ENCODE data around the gene RHEX. TPM values are rescaled to one million over a fixed set of nuclear protein-coding genes. Genes with fewer than 3 reads are reported as not detected.
A peak's percentile ranks its signal among the peaks of the same experiment; 100 is the strongest.
"Not testable (repeated sequence)": the region's sequence is repeated elsewhere in the genome, so short reads cannot be mapped to it uniquely, and the experiment has no call there.

The RHEX gene
- total RNA-seq, 3 donors from 2014 or later, result not detected

GRCh38 chr1:206060844-206061243 is 7.9 kb downstream of the RHEX start:
- Mint-ChIP-seq H3K4me1 (ENCODE audit: low read depth) (no peaks in the 10 kb centered on the region), H3K36me3 (ENCODE audit: insufficient read depth) (peaks cover 2% of the 10 kb centered on the region), H3K27me3 (ENCODE audit: low read depth) (no peaks in the 10 kb centered on the region), H3K9me3 (peaks cover 4% of the 10 kb centered on the region), H3K4me3 (no peak overlapping the region)
- DNase-seq, result no peak
- ATAC-seq, result no peak

DNA sequence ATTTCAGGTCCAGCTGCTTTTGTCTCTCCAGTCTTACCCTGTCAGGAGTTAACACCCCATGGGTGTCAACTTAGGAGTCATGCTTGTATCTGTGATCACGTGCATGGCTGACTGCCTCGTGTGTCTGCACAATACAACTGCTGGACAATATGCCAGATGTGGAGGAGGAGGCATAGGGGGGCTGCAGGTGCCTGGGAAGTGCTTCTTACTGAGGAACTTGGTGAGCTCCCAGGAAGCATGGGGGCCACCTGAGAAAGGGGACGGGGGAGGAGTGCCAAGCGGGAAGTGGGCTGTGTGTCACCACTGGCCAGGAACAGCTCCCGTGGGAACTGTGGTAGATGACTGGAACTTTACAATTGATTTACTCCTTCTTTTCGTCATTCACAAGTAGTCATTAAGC is 9.5 kb downstream of the RHEX start:
- Mint-ChIP-seq H3K4me1 (ENCODE audit: low read depth) (peaks cover 12% of the 10 kb centered on the region), H3K36me3 (ENCODE audit: insufficient read depth) (peaks cover 2% of the 10 kb centered on the region), H3K27me3 (ENCODE audit: low read depth) (peaks cover 2% of the 10 kb centered on the region), H3K9me3 (peaks cover 4% of the 10 kb centered on the region), H3K4me3 (no peak overlapping the region)
- no peak for DNase-seq
- no peak for ATAC-seq

DNA sequence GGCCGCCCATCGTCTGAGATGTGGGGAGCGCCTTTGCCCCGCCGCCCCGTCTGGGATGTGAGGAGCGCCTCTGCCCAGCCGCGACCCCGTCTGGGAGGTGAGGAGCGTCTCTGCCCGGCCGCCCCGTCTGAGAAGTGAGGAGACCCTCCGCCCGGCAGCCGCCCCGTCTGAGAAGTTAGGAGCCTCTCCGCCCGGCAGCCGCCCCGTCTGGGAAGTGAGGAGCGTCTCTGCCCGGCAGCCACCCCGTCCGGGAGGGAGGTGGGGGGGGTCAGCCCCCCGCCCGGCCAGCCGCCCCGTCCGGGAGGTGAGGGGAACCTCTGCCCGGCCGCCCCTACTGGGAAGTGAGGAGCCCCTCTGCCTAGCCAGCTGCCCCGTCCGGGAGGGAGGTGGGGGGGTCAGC is 11.0 kb downstream of the RHEX start:
- H3K27me3 Mint-ChIP-seq (ENCODE audit: low read depth); H3K4me3 Mint-ChIP-seq; H3K36me3 Mint-ChIP-seq (ENCODE audit: insufficient read depth); DNase-seq; ATAC-seq; H3K9me3 Mint-ChIP-seq: not testable (repeated sequence)
- H3K4me1 Mint-ChIP-seq (ENCODE audit: low read depth), result peaks cover 17% of the 10 kb centered on the region

GRCh38 chr1:206064501-206064900 is 11.5 kb downstream of the RHEX start:
- ATAC-seq; H3K9me3 Mint-ChIP-seq; H3K36me3 Mint-ChIP-seq (ENCODE audit: insufficient read depth); H3K4me3 Mint-ChIP-seq; H3K27me3 Mint-ChIP-seq (ENCODE audit: low read depth); DNase-seq: not testable (repeated sequence)
- H3K4me1 Mint-ChIP-seq (ENCODE audit: low read depth), result peaks cover 17% of the 10 kb centered on the region

- ATAC-seq, result no peak
- H3K4me3 Mint-ChIP-seq, result no peak overlapping the region
- DNase-seq, result no peak
- peaks cover 2% of the 10 kb centered on the region for H3K27me3 Mint-ChIP-seq (ENCODE audit: low read depth)
- peaks cover 17% of the 10 kb centered on the region for H3K4me1 Mint-ChIP-seq (ENCODE audit: low read depth)
- H3K36me3 Mint-ChIP-seq (ENCODE audit: insufficient read depth), result peaks cover 2% of the 10 kb centered on the region
- peaks cover 4% of the 10 kb centered on the region for H3K9me3 Mint-ChIP-seq
Measured at GRCh38 chr1:206065547-206066145, 12.7 kb downstream of the RHEX start.

- Mint-ChIP-seq H3K4me1 (ENCODE audit: low read depth) (peaks cover 17% of the 10 kb centered on the region), H3K36me3 (ENCODE audit: insufficient read depth) (peaks cover 2% of the 10 kb centered on the region), H3K9me3 (peaks cover 4% of the 10 kb centered on the region), H3K4me3 (no peak overlapping the region), H3K27me3 (ENCODE audit: low read depth) (peaks cover 2% of the 10 kb centered on the region)
- no peak for DNase-seq
- peak; percentile 50 to 77 for ATAC-seq
Measured at GRCh38 chr1:206066479-206067171, 13.7 kb downstream of the RHEX start.

DNA sequence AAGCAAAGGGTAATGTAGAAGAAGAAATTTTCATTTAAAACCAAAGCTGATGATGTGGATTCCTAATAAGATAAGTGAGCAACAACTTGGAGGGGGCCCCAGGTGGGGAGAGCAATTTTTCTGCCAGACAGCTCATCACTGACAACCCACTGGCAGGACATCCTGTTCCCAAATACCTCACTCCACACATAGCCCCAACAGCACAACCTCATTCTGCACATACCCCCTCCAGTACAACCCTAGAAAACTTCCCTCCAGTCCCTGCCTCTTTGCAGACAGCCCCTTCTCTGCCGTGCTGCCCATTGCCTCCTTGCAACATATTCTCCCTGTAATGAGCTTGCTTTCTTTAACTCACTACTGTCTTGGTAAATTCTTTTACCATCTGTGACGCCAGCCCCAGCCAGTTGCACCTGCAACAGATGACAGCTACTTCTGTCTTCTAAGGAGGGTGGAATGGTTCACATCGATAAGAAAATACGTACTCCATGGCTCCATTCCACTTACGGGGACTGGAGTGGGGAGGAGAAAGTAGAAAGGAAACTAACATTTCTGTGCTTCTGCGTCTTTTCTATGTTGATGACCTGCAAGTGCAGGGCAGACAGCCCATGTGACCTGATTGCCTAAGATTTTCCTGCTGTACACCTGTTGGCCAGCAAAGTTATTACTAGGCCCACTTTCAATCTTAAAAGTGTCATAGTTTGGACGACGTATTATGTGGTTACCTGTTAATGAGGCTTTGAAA is 14.7 kb downstream of the RHEX start:
- DNase-seq, result no peak
- peaks cover 17% of the 10 kb centered on the region for H3K4me1 Mint-ChIP-seq (ENCODE audit: low read depth)
- H3K36me3 Mint-ChIP-seq (ENCODE audit: insufficient read depth), result peaks cover 2% of the 10 kb centered on the region
- H3K4me3 Mint-ChIP-seq, result no peak overlapping the region
- H3K27me3 Mint-ChIP-seq (ENCODE audit: low read depth), result peaks cover 2% of the 10 kb centered on the region
- no peak for ATAC-seq
- peaks cover 4% of the 10 kb centered on the region for H3K9me3 Mint-ChIP-seq

DNA sequence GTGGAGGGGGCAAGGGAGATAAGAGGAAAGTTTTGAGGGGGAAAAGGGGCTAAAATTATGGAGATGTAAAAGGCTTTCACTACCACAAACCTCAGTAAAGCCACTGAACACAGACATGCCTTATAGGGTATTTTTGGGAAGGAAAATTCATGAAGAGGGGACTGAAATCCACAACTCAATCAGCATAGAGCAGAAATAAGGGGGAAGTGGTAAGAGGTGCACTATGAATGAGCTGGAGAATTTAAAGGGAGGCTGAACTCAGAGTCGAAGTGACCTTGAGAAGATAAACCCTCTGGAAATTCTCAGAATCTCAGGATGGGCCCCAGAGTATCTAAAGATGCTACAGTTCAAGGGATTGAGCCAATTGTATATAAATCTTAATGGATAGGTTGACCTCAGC is 15.3 kb downstream of the RHEX start:
- Mint-ChIP-seq H3K9me3 (no peaks in the 10 kb centered on the region), H3K4me1 (ENCODE audit: low read depth) (peaks cover 17% of the 10 kb centered on the region), H3K27me3 (ENCODE audit: low read depth) (peaks cover 2% of the 10 kb centered on the region), H3K36me3 (ENCODE audit: insufficient read depth) (no peaks in the 10 kb centered on the region), H3K4me3 (no peak overlapping the region)
- ATAC-seq, result no peak
- DNase-seq, result no peak

GRCh38 chr1:206070627-206071304 is 17.8 kb downstream of the RHEX start:
- no peak for ATAC-seq
- H3K4me1 Mint-ChIP-seq (ENCODE audit: low read depth), result peaks cover 17% of the 10 kb centered on the region
- DNase-seq, result no peak
- H3K4me3 Mint-ChIP-seq, result no peak overlapping the region
- H3K27me3 Mint-ChIP-seq (ENCODE audit: low read depth), result peaks cover 5% of the 10 kb centered on the region
- no peaks in the 10 kb centered on the region for H3K36me3 Mint-ChIP-seq (ENCODE audit: insufficient read depth)
- no peaks in the 10 kb centered on the region for H3K9me3 Mint-ChIP-seq

DNA sequence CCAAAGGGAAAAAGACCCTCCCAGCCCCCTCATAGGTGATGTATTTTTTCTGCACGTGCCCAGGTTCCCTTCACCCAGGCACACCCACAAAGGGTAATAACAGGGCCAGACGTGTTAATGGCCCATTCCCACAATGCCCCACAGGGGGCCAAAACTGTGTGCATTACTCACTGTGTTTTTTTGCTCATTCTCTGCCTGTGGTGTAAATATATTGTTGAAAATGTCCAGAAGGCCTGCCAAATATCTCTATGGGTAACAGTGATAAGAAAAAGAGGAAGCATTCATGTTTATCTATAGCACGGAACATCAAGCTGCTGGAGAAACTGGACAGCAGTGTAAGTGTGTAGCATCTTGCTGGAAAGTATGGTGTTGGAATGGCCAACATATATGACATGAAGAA is 21.9 kb downstream of the RHEX start:
- peaks cover 4% of the 10 kb centered on the region for H3K4me1 Mint-ChIP-seq (ENCODE audit: low read depth)
- H3K27me3 Mint-ChIP-seq (ENCODE audit: low read depth), result peaks cover 3% of the 10 kb centered on the region
- no peak overlapping the region for H3K4me3 Mint-ChIP-seq
- DNase-seq (no peak), ATAC-seq (no peak)
- no peaks in the 10 kb centered on the region for H3K36me3 Mint-ChIP-seq (ENCODE audit: insufficient read depth)
- H3K9me3 Mint-ChIP-seq, result no peaks in the 10 kb centered on the region

GRCh38 chr1:206075786-206076755 is 23.1 kb downstream of the RHEX start:
- Mint-ChIP-seq H3K36me3 (ENCODE audit: insufficient read depth) (no peaks in the 10 kb centered on the region), H3K27me3 (ENCODE audit: low read depth) (peaks cover 3% of the 10 kb centered on the region), H3K9me3 (no peaks in the 10 kb centered on the region), H3K4me3 (no peak overlapping the region), H3K4me1 (ENCODE audit: low read depth) (peaks cover 15% of the 10 kb centered on the region)
- ATAC-seq (no peak), DNase-seq (no peak)

DNA sequence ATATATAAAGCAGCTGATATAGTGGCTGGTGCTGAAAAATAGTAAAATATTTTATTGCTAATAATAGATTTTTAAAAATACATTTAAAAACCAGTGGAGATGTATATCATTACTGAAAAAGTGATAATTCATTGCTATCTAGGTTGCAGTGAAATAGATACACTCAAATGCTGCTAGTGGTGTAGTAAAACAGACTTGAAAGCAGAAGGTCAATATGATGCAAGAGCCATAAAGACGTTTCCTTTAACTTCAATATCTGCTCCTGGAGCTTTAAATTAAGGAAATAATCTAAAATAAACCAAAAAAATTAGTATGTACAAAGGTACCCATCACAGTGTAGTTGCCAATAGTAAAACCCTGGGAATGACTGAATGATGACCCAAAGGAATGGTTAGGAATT is 26.2 kb downstream of the RHEX start:
- Mint-ChIP-seq H3K9me3 (no peaks in the 10 kb centered on the region), H3K36me3 (ENCODE audit: insufficient read depth) (no peaks in the 10 kb centered on the region), H3K4me3 (no peak overlapping the region), H3K4me1 (ENCODE audit: low read depth) (peaks cover 17% of the 10 kb centered on the region), H3K27me3 (ENCODE audit: low read depth) (peaks cover 3% of the 10 kb centered on the region)
- DNase-seq, result no peak
- ATAC-seq, result no peak

- no peaks in the 10 kb centered on the region for H3K36me3 Mint-ChIP-seq (ENCODE audit: insufficient read depth)
- no peaks in the 10 kb centered on the region for H3K9me3 Mint-ChIP-seq
- no peak for DNase-seq
- H3K27me3 Mint-ChIP-seq (ENCODE audit: low read depth), result no peaks in the 10 kb centered on the region
- H3K4me3 Mint-ChIP-seq, result no peak overlapping the region
- ATAC-seq, result peak in 1 of 2 donors; percentile 27
- peaks cover 17% of the 10 kb centered on the region for H3K4me1 Mint-ChIP-seq (ENCODE audit: low read depth)
Measured at GRCh38 chr1:206080026-206080820, 27.2 kb downstream of the RHEX start.
